HCT116 (cell line): ENCODE results near the gene RYR2.

Source experiments
- EZH2 ChIP-seq: fragments of 200-600 bp; sonication (generic); IDR thresholded peaks from 2 replicates; pipeline ENCODE4 v1.6.1; 2017; ENCODE audit warnings: antibody characterized with exemption, mixed run types
- JUND ChIP-seq: IDR thresholded peaks from 2 replicates; pipeline ENCODE4 v1.6.1; 2012
- POLR2AphosphoS5 ChIP-seq: IDR thresholded peaks from 2 replicates; pipeline ENCODE4 v1.6.1; 2011; ENCODE audit warnings: mild to moderate bottlenecking, low read depth, low read length, moderate library complexity
- SRF ChIP-seq: IDR thresholded peaks from 2 replicates; pipeline ENCODE4 v1.6.1; 2012; ENCODE audit warnings: low read depth
- TF ChIP-seq, protein P1 (sequence below): IDR thresholded peaks from 2 replicates; pipeline ENCODE4 v1.6.1; 2012; ENCODE audit warnings: low read depth
- TF ChIP-seq, protein P2 (sequence below), 3 experiments: fragments of 200-600 bp in 1 of 3; sonication (generic) in 1 of 3; IDR thresholded peaks in 2 of 3; conservative IDR thresholded peaks in 1 of 3; 2 replicates each; pipeline ENCODE4 v1.5.1; 2012 to 2017; ENCODE audit warnings: low read depth in 2 of 3, low read length in 2 of 3, antibody characterized with exemption in 1 of 3, borderline replicate concordance in 1 of 3, control low read depth in 1 of 3, mild to moderate bottlenecking in 1 of 3, mixed read lengths in 1 of 3, mixed run types in 1 of 3, moderate library complexity in 1 of 3; ENCODE audit not compliant: insufficient read depth in 1 of 3

DNA sequence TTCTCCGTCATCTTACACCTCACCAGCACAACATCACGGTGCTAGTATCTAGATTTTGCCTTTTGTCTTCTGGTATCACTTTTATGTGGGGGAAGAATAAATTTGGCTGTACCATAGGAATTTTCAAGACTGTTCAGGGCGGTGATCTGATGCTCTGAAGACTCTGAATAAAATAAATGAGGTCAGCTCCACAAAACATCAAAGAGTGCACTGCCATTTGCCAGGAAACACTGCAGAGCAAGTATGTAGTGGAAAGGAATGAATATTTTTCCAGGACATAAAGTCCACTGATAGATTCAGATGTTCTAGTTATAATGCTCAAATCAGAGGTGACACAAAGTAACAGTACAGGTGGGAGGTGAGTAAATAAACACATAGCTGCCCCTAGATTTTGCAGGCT lies 792.5 kb downstream of the RYR2 start:
- TF ChIP-seq EZH2, result no peak
- TF ChIP-seq, protein P1, sequence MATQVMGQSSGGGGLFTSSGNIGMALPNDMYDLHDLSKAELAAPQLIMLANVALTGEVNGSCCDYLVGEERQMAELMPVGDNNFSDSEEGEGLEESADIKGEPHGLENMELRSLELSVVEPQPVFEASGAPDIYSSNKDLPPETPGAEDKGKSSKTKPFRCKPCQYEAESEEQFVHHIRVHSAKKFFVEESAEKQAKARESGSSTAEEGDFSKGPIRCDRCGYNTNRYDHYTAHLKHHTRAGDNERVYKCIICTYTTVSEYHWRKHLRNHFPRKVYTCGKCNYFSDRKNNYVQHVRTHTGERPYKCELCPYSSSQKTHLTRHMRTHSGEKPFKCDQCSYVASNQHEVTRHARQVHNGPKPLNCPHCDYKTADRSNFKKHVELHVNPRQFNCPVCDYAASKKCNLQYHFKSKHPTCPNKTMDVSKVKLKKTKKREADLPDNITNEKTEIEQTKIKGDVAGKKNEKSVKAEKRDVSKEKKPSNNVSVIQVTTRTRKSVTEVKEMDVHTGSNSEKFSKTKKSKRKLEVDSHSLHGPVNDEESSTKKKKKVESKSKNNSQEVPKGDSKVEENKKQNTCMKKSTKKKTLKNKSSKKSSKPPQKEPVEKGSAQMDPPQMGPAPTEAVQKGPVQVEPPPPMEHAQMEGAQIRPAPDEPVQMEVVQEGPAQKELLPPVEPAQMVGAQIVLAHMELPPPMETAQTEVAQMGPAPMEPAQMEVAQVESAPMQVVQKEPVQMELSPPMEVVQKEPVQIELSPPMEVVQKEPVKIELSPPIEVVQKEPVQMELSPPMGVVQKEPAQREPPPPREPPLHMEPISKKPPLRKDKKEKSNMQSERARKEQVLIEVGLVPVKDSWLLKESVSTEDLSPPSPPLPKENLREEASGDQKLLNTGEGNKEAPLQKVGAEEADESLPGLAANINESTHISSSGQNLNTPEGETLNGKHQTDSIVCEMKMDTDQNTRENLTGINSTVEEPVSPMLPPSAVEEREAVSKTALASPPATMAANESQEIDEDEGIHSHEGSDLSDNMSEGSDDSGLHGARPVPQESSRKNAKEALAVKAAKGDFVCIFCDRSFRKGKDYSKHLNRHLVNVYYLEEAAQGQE, result no peak
- TF ChIP-seq SRF, result no peak
- TF ChIP-seq, protein P2, sequence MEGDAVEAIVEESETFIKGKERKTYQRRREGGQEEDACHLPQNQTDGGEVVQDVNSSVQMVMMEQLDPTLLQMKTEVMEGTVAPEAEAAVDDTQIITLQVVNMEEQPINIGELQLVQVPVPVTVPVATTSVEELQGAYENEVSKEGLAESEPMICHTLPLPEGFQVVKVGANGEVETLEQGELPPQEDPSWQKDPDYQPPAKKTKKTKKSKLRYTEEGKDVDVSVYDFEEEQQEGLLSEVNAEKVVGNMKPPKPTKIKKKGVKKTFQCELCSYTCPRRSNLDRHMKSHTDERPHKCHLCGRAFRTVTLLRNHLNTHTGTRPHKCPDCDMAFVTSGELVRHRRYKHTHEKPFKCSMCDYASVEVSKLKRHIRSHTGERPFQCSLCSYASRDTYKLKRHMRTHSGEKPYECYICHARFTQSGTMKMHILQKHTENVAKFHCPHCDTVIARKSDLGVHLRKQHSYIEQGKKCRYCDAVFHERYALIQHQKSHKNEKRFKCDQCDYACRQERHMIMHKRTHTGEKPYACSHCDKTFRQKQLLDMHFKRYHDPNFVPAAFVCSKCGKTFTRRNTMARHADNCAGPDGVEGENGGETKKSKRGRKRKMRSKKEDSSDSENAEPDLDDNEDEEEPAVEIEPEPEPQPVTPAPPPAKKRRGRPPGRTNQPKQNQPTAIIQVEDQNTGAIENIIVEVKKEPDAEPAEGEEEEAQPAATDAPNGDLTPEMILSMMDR (IDR thresholded peaks at IDR 0.05 in 2 of 3, conservative IDR thresholded peaks at IDR 0.05 in 1 of 3; ENCODE audit: borderline replicate concordance in 1 of 3, insufficient read depth in 1 of 3, low read depth in 2 of 3, low read length in 2 of 3), result no peak
- no peak for TF ChIP-seq JUND
- TF ChIP-seq POLR2AphosphoS5, result no peak
